Measurements from ENCODE around the gene UFD1.

DNA sequence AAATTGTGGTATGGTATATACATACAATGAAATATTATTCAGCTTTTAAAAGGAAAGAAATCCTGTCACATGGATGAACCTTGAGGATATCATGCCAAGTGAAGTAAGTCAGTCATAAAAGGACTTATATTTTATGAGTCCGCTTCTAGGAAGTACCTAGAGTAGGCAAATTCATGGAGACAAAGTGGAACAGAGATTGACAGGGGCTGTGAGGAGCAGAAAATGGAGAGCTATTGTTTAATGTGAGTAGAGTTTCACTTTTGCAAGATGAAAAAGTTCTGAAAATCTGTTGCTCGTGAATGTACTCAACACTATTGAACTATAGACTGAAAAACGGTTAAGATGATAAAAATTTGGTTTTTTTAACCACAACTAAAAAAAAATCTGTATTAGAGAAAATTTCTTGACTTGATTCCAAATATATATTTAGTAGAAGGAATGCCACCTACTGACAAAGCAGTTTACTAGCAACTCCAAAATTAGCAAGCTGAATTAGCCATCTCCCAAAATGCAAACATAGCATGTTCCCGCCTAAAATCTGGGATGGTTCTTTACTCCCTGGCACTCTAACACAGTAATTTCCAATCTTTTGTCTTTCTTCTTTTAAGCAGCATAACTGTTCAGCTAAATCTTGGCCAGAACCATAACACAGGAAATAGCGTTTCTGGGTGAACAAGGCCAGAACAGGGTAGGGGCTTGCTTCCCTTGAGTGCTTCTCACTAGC is 1.5 kb downstream of the UFD1 start:
- TF ChIP-seq CTCF (IDR thresholded peaks at IDR 0.05) (peak; percentile 5), EZH2phosphoT487 (IDR thresholded peaks at IDR 0.05) (no peak)
